Measurements from ENCODE around the gene SLC23A3.

The SLC23A3 gene

GRCh38 chr2:219198974-219199373, 29.1 kb upstream of the SLC23A3 start:
- H3K27ac ChIP-seq (ENCODE audit: poor library complexity, severe bottlenecking): no peak overlapping the region
- no peaks in the 10 kb centered on the region for H3K36me3 ChIP-seq (ENCODE audit: low read depth)
- no peaks in the 10 kb centered on the region for H3K27me3 ChIP-seq (ENCODE audit: insufficient read depth, poor library complexity, severe bottlenecking)
- ATAC-seq (ENCODE audit: low read depth) (no peak), DNase-seq (ENCODE audit: low spot score) (no peak)
- H3K4me1 ChIP-seq (ENCODE audit: insufficient read depth, poor library complexity, severe bottlenecking): no peaks in the 10 kb centered on the region
- no peaks in the 10 kb centered on the region for H3K9me3 ChIP-seq (ENCODE audit: severe bottlenecking)
- H3K4me3 ChIP-seq (ENCODE audit: severe bottlenecking): no peak overlapping the region
- TF ChIP-seq CTCF (IDR thresholded peaks at IDR 0.05; ENCODE audit: poor library complexity, severe bottlenecking): no peak

- Histone ChIP-seq H3K27ac (ENCODE audit: poor library complexity, severe bottlenecking) (no peak overlapping the region), H3K4me1 (ENCODE audit: insufficient read depth, poor library complexity, severe bottlenecking) (no peaks in the 10 kb centered on the region), H3K9me3 (ENCODE audit: severe bottlenecking) (no peaks in the 10 kb centered on the region), H3K27me3 (ENCODE audit: insufficient read depth, poor library complexity, severe bottlenecking) (no peaks in the 10 kb centered on the region), H3K36me3 (ENCODE audit: low read depth) (no peaks in the 10 kb centered on the region), H3K4me3 (ENCODE audit: severe bottlenecking) (no peak overlapping the region)
- DNase-seq (ENCODE audit: low spot score) (no peak), ATAC-seq (ENCODE audit: low read depth) (no peak)
- TF ChIP-seq CTCF (IDR thresholded peaks at IDR 0.05; ENCODE audit: poor library complexity, severe bottlenecking): no peak
Observed at GRCh38 chr2:219197388-219197787, 27.6 kb upstream of the SLC23A3 start.

GRCh38 chr2:219186754-219187456, 17.1 kb upstream of the SLC23A3 start:
- H3K36me3 ChIP-seq (ENCODE audit: low read depth): peaks cover 11% of the 10 kb centered on the region
- no peaks in the 10 kb centered on the region for H3K9me3 ChIP-seq (ENCODE audit: severe bottlenecking)
- H3K27me3 ChIP-seq (ENCODE audit: insufficient read depth, poor library complexity, severe bottlenecking): no peaks in the 10 kb centered on the region
- H3K27ac ChIP-seq (ENCODE audit: poor library complexity, severe bottlenecking): no peak overlapping the region
- H3K4me1 ChIP-seq (ENCODE audit: insufficient read depth, poor library complexity, severe bottlenecking): no peaks in the 10 kb centered on the region
- ATAC-seq (ENCODE audit: low read depth) (no peak), DNase-seq (ENCODE audit: low spot score) (no peak)
- no peak for TF ChIP-seq CTCF (IDR thresholded peaks at IDR 0.05; ENCODE audit: poor library complexity, severe bottlenecking)
- no peak overlapping the region for H3K4me3 ChIP-seq (ENCODE audit: severe bottlenecking)

- no peak for ATAC-seq (ENCODE audit: low read depth)
- Histone ChIP-seq H3K36me3 (ENCODE audit: low read depth) (peaks cover 27% of the 10 kb centered on the region), H3K27me3 (ENCODE audit: insufficient read depth, poor library complexity, severe bottlenecking) (no peaks in the 10 kb centered on the region), H3K27ac (ENCODE audit: poor library complexity, severe bottlenecking) (no peak overlapping the region), H3K4me1 (ENCODE audit: insufficient read depth, poor library complexity, severe bottlenecking) (no peaks in the 10 kb centered on the region), H3K4me3 (ENCODE audit: severe bottlenecking) (no peak overlapping the region), H3K9me3 (ENCODE audit: severe bottlenecking) (no peaks in the 10 kb centered on the region)
- TF ChIP-seq CTCF (IDR thresholded peaks at IDR 0.05; ENCODE audit: poor library complexity, severe bottlenecking): no peak
- no peak for DNase-seq (ENCODE audit: low spot score)
Observed at GRCh38 chr2:219184121-219184520, 14.3 kb upstream of the SLC23A3 start.

- H3K27ac ChIP-seq (ENCODE audit: poor library complexity, severe bottlenecking): no peak overlapping the region
- no peak for ATAC-seq (ENCODE audit: low read depth)
- no peak overlapping the region for H3K4me3 ChIP-seq (ENCODE audit: severe bottlenecking)
- no peak for TF ChIP-seq CTCF (IDR thresholded peaks at IDR 0.05; ENCODE audit: poor library complexity, severe bottlenecking)
- no peak for DNase-seq (ENCODE audit: low spot score)
- peaks cover 28% of the 10 kb centered on the region for H3K36me3 ChIP-seq (ENCODE audit: low read depth)
- H3K27me3 ChIP-seq (ENCODE audit: insufficient read depth, poor library complexity, severe bottlenecking): no peaks in the 10 kb centered on the region
- no peaks in the 10 kb centered on the region for H3K9me3 ChIP-seq (ENCODE audit: severe bottlenecking)
- H3K4me1 ChIP-seq (ENCODE audit: insufficient read depth, poor library complexity, severe bottlenecking): no peaks in the 10 kb centered on the region
Observed at GRCh38 chr2:219183151-219183772, 13.4 kb upstream of the SLC23A3 start.
